Glutamatergic neuron (in vitro differentiated cells): ENCODE measurements around the gene TTC34. TPM values are rescaled to one million over a fixed set of nuclear protein-coding genes. Genes with fewer than 3 reads are reported as not detected.
A peak's percentile ranks its signal among the peaks of the same experiment; 100 is the strongest.

Experiments
- DNase-seq: peaks from one replicate; pipeline ENCODE4 v3.0.0; 2022
- H3K27ac Mint-ChIP-seq: one replicate; pipeline ENCODE4 v1.8.0; 2020; ENCODE audit warnings: mild to moderate bottlenecking, mixed read lengths, inconsistent platforms; ENCODE audit not compliant: unreplicated experiment
- H3K27me3 Mint-ChIP-seq: one replicate; pipeline ENCODE4 v1.8.0; 2020; ENCODE audit warnings: mild to moderate bottlenecking, moderate library complexity, mixed read lengths, inconsistent platforms; ENCODE audit not compliant: unreplicated experiment
- H3K36me3 Mint-ChIP-seq: one replicate; pipeline ENCODE4 v1.8.0; 2020; ENCODE audit warnings: mild to moderate bottlenecking, mixed read lengths, inconsistent platforms; ENCODE audit not compliant: unreplicated experiment
- H3K4me1 Mint-ChIP-seq: one replicate; pipeline ENCODE4 v1.8.0; 2020; ENCODE audit warnings: mild to moderate bottlenecking, low read depth, mixed read lengths, inconsistent platforms; ENCODE audit not compliant: unreplicated experiment
- H3K4me3 Mint-ChIP-seq: one replicate; pipeline ENCODE4 v1.8.0; 2020; ENCODE audit warnings: mild to moderate bottlenecking, mixed read lengths, inconsistent platforms; ENCODE audit not compliant: unreplicated experiment
- H3K9me3 Mint-ChIP-seq: one replicate; pipeline ENCODE4 v1.8.0; 2020; ENCODE audit warnings: mild to moderate bottlenecking, moderate library complexity, mixed read lengths, inconsistent platforms; ENCODE audit not compliant: unreplicated experiment
- CTCF ChIP-seq: fragments of 200-600 bp; sonication (generic); IDR thresholded peaks from one replicate; pipeline ENCODE4 v1.5.0; 2021; ENCODE audit not compliant: partially characterized antibody, unreplicated experiment
- total RNA-seq: library from RNA; stranded (reverse); fragmentation: NEBNext Ultra II Directional; extraction: Animal tissue kit (Norgen Biotek cat#: 25700); gene quantifications from one replicate; pipeline ENCODE4 v1.2.1, GENCODE V29; 2021; ENCODE audit not compliant: unreplicated experiment

The TTC34 gene
- total RNA-seq, 1 donor from 2014 or later, result 0.74 TPM

GRCh38 chr1:2804628-2805351 lies 3.3 kb upstream of the TTC34 start:
- DNase-seq, result peak; percentile 27
- peaks cover 2% of the 10 kb centered on the region for H3K27me3 Mint-ChIP-seq
- TF ChIP-seq CTCF, result no peak
- H3K27ac Mint-ChIP-seq, result no peak overlapping the region
- peaks cover 2% of the 10 kb centered on the region for H3K9me3 Mint-ChIP-seq
- no peak overlapping the region for H3K4me3 Mint-ChIP-seq
- no peaks in the 10 kb centered on the region for H3K4me1 Mint-ChIP-seq
- no peaks in the 10 kb centered on the region for H3K36me3 Mint-ChIP-seq

- Mint-ChIP-seq H3K9me3 (peaks cover 2% of the 10 kb centered on the region), H3K4me3 (no peak overlapping the region), H3K27ac (no peak overlapping the region), H3K27me3 (peaks cover 2% of the 10 kb centered on the region), H3K4me1 (no peaks in the 10 kb centered on the region), H3K36me3 (no peaks in the 10 kb centered on the region)
- TF ChIP-seq CTCF, result no peak
- peak; percentile 11 for DNase-seq
These were observed 2.6 kb upstream of the TTC34 start for GRCh38 chr1:2803931-2804627.

- Mint-ChIP-seq H3K9me3 (peaks cover 2% of the 10 kb centered on the region), H3K36me3 (no peaks in the 10 kb centered on the region), H3K4me3 (no peak overlapping the region), H3K27ac (no peak overlapping the region), H3K4me1 (no peaks in the 10 kb centered on the region), H3K27me3 (peaks cover 2% of the 10 kb centered on the region)
- TF ChIP-seq CTCF, result no peak
- peak; percentile 8 for DNase-seq
These were observed 1.8 kb upstream of the TTC34 start for GRCh38 chr1:2803086-2803930.

GRCh38 chr1:2802421-2802961 lies 998 bp upstream of the TTC34 start:
- Mint-ChIP-seq H3K4me3 (no peak overlapping the region), H3K36me3 (no peaks in the 10 kb centered on the region), H3K9me3 (peaks cover 2% of the 10 kb centered on the region), H3K4me1 (no peaks in the 10 kb centered on the region), H3K27ac (no peak overlapping the region), H3K27me3 (peaks cover 2% of the 10 kb centered on the region)
- peak; percentile 15 for DNase-seq
- TF ChIP-seq CTCF, result no peak
